Lung (tissue), 12 donors: ENCODE results near the gene PLAU. TPM values are rescaled to one million over a fixed set of nuclear protein-coding genes. Genes with fewer than 3 reads are reported as not detected.

Experiments
- ATAC-seq: fragments of 200-7000 bp; cut with Tn5 transposase; one replicate; pipeline ENCODE4 v1.9.1; 2020; ENCODE audit warnings: moderate number of reproducible peaks; ENCODE audit not compliant: insufficient read depth, low FRiP score
- DNase-seq, 3 donors: peaks; one replicate each; pipeline ENCODE4 v3.0.0-alpha.2; 2013 to 2017
- H3K27ac ChIP-seq, 2 donors: one replicate each; pipeline ENCODE4 v1.5.1; 2013; ENCODE audit warnings: mild to moderate bottlenecking in 2 of 2, moderate library complexity in 2 of 2, control low read depth in 1 of 2, inconsistent platforms in 1 of 2, low read depth in 1 of 2, low read length in 1 of 2
- H3K27me3 ChIP-seq, 3 donors: one replicate each; pipeline ENCODE4 v1.5.1; 2013; ENCODE audit warnings: low read length in 2 of 3; ENCODE audit not compliant: control insufficient read depth in 3 of 3, insufficient read depth in 3 of 3
- H3K36me3 ChIP-seq, 4 donors: one replicate each; pipeline ENCODE4 v1.5.1; 2013; ENCODE audit warnings: low read length in 4 of 4, mild to moderate bottlenecking in 1 of 4, moderate library complexity in 1 of 4; ENCODE audit not compliant: control insufficient read depth in 4 of 4, insufficient read depth in 4 of 4
- H3K4me1 ChIP-seq, 5 donors: one replicate each; pipeline ENCODE4 v1.5.1; 2013; ENCODE audit warnings: low read length in 5 of 5, mild to moderate bottlenecking in 2 of 5, moderate library complexity in 1 of 5; ENCODE audit not compliant: control insufficient read depth in 5 of 5, insufficient read depth in 5 of 5
- H3K4me3 ChIP-seq: one replicate; pipeline ENCODE4 v1.5.1; 2013; ENCODE audit warnings: mild to moderate bottlenecking, control low read depth, moderate library complexity
- H3K9ac ChIP-seq, 2 donors: one replicate each; pipeline ENCODE4 v1.5.1; 2013; ENCODE audit warnings: low read length in 2 of 2, control low read depth in 1 of 2; ENCODE audit not compliant: insufficient read depth in 1 of 2
- H3K9me3 ChIP-seq, 4 donors: one replicate each; pipeline ENCODE4 v1.5.1; 2013; ENCODE audit warnings: low read length in 3 of 4, mild to moderate bottlenecking in 1 of 4, moderate library complexity in 1 of 4; ENCODE audit not compliant: control insufficient read depth in 4 of 4, insufficient read depth in 3 of 4
- CTCF ChIP-seq: IDR thresholded peaks from 2 replicates; pipeline ENCODE4 v1.5.1; 2012; ENCODE audit warnings: mild to moderate bottlenecking; ENCODE audit errors: control extremely low read depth, extremely low read depth
- WGBS, 2 donors: extraction: QIAGEN DNeasy Blood & Tissue Kit; methylation state at CpG; one replicate each; pipeline ENCODE4 v1.1.7; 2013; 5-methylcytosine and 5-hydroxymethylcytosine counted together
- polyA plus RNA-seq, 2 donors: library from polyadenylated mRNA; stranded (reverse); fragments of 200-250 nt; gene quantifications; one replicate each; pipeline ENCODE4 v1.2.1, GENCODE V29; 2013
- total RNA-seq, 2 donors: library from RNA; depleted of rRNA in 1 of 2; stranded (reverse); fragments of >200 nt in 1 of 2; gene quantifications; one replicate each; pipeline ENCODE4 v1.2.1, GENCODE V29; 2014 to 2021
- donor health status: control.
- donor health status: control.
- donor health status: Bipolar disorder and iron deficiency.
- donor health status: healthy.
- donor health status: DM: yes; HTN: yes; CAD: no.

Gene PLAU
- total and polyA plus RNA-seq, 4 donors, result 11.6 to 36.7 (median 18.3) TPM

- H3K9me3 ChIP-seq, result no peaks in the 10 kb centered on the region
- H3K4me3 ChIP-seq, result peak overlapping the region; percentile 59
- TF ChIP-seq CTCF, result no peak
- DNase-seq, result peak in 2 of 3 donors; percentile 38 to 47
- no peak for ATAC-seq
- H3K9ac ChIP-seq, result no peak overlapping the region
- 10 to 11% methylated on average over 14 of the region's 14 CpGs for WGBS, 2 donors
- H3K27me3 ChIP-seq, result peaks cover 0 to 25% (median 17%) of the 10 kb centered on the region in 3 donors
- peak overlapping the region; percentile 59 to 68 for H3K27ac ChIP-seq
- peaks cover 0 to 10% (median 0%) of the 10 kb centered on the region in 4 donors for H3K36me3 ChIP-seq
- peaks cover 0 to 23% (median 8%) of the 10 kb centered on the region in 5 donors for H3K4me1 ChIP-seq
These were observed 647 bp downstream of the PLAU start for GRCh38 chr10:73911553-73912004.

- H3K9ac ChIP-seq, result no peak overlapping the region
- 86 to 94% methylated on average over 10 of the region's 10 CpGs for WGBS, 2 donors
These were observed 3.1 kb downstream of the PLAU start for GRCh38 chr10:73914036-73914435.

GRCh38 chr10:73915206-73915851 is 4.4 kb downstream of the PLAU start:
- ATAC-seq (no peak), DNase-seq (no peak)
- peaks cover 0 to 10% (median 0%) of the 10 kb centered on the region in 4 donors for H3K36me3 ChIP-seq
- H3K27ac ChIP-seq, result no peak overlapping the region
- no peak overlapping the region for H3K9ac ChIP-seq
- TF ChIP-seq CTCF, result no peak
- 78 to 85% methylated on average over 8 of the region's 8 CpGs for WGBS, 2 donors
- H3K4me1 ChIP-seq, result peaks cover 0 to 21% (median 1%) of the 10 kb centered on the region in 5 donors
- no peaks in the 10 kb centered on the region for H3K9me3 ChIP-seq
- H3K27me3 ChIP-seq, result peaks cover 0 to 22% (median 15%) of the 10 kb centered on the region in 3 donors
- no peak overlapping the region for H3K4me3 ChIP-seq

More at GRCh38 chr10:73914036-73914435, 3.1 kb downstream of the PLAU start:
- Histone ChIP-seq H3K27me3 (peaks cover 0 to 25% (median 17%) of the 10 kb centered on the region in 3 donors), H3K4me3 (no peak overlapping the region), H3K4me1 (peaks cover 0 to 15% (median 4%) of the 10 kb centered on the region in 5 donors), H3K36me3 (peaks cover 0 to 10% (median 0%) of the 10 kb centered on the region in 4 donors), H3K9me3 (no peaks in the 10 kb centered on the region), H3K27ac (no peak overlapping the region)
- no peak for ATAC-seq
- no peak for DNase-seq
- no peak for TF ChIP-seq CTCF
